Smooth muscle cell (in vitro differentiated cells): ENCODE measurements around the gene SSNA1. TPM values are rescaled to one million over a fixed set of nuclear protein-coding genes. Genes with fewer than 3 reads are reported as not detected.

Source experiments
- DNase-seq: peaks from one replicate; lab custom pipeline; 2025; ENCODE audit not compliant: unreplicated experiment; lab: John Stamatoyannopoulos, UW
- H2AFZ ChIP-seq: fragments of 200-600 bp; sonication (generic); 2 replicates; pipeline ENCODE4 v1.6.0; 2016; ENCODE audit warnings: antibody characterized with exemption, low read depth, mild to moderate bottlenecking
- H3F3A ChIP-seq: fragments of 200-600 bp; sonication (generic); 2 replicates; pipeline ENCODE4 v1.6.0; 2017; ENCODE audit warnings: antibody characterized with exemption, low read depth
- H3K27ac ChIP-seq: fragments of 200-600 bp; sonication (generic); 2 replicates; pipeline ENCODE4 v1.5.1; 2016; ENCODE audit warnings: low read depth, mild to moderate bottlenecking
- H3K27me3 ChIP-seq: fragments of 200-600 bp; sonication (generic); 2 replicates; pipeline ENCODE4 v1.6.1; 2016; ENCODE audit warnings: low read depth, mild to moderate bottlenecking
- H3K36me3 ChIP-seq: fragments of 200-600 bp; sonication (generic); 2 replicates; pipeline ENCODE4 v1.5.1; 2016; ENCODE audit warnings: low read depth
- H3K4me1 ChIP-seq: fragments of 200-600 bp; sonication (generic); 2 replicates; pipeline ENCODE4 v1.5.1; 2016; ENCODE audit warnings: low read depth
- H3K4me2 ChIP-seq: fragments of 200-600 bp; sonication (generic); 2 replicates; pipeline ENCODE4 v1.6.0; 2016; ENCODE audit warnings: mild to moderate bottlenecking
- H3K4me3 ChIP-seq: fragments of 200-600 bp; sonication (generic); 2 replicates; pipeline ENCODE4 v1.5.1; 2016; ENCODE audit warnings: mild to moderate bottlenecking
- H3K79me2 ChIP-seq: fragments of 200-600 bp; sonication (generic); 2 replicates; pipeline ENCODE4 v1.6.0; 2016; ENCODE audit warnings: low read depth, mild to moderate bottlenecking
- H3K9ac ChIP-seq: fragments of 200-600 bp; sonication (generic); 2 replicates; pipeline ENCODE4 v1.6.0; 2016; ENCODE audit warnings: low read depth
- H3K9me3 ChIP-seq: fragments of 200-600 bp; sonication (generic); replicated peaks from 2 replicates; pipeline ENCODE4 v1.5.1; 2016; ENCODE audit warnings: low read depth
- H4K20me1 ChIP-seq: fragments of 200-600 bp; sonication (generic); 2 replicates; pipeline ENCODE4 v1.6.0; 2016; ENCODE audit warnings: low read depth
- CTCF ChIP-seq: fragments of 200-600 bp; sonication (generic); IDR thresholded peaks from 2 replicates; pipeline ENCODE4 v1.5.1; 2017; ENCODE audit warnings: borderline replicate concordance, mild to moderate bottlenecking, antibody characterized with exemption; ENCODE audit not compliant: insufficient read depth, poor library complexity, severe bottlenecking
- WGBS: methylation state at CpG from one replicate; pipeline ENCODE4 v1.1.7; 2016; ENCODE audit warnings: low lambda C conversion rate; 5-methylcytosine and 5-hydroxymethylcytosine counted together
- polyA plus RNA-seq: library from polyadenylated mRNA; unstranded; fragments of >200 nt; fragmentation: Nextera tagmentation; extraction: Ambion mirVana; gene quantifications from 2 replicates; pipeline ENCODE4 v1.2.1, GENCODE V29; 2016
- total RNA-seq: library from RNA; depleted of rRNA; stranded (reverse); fragments of >200 nt; gene quantifications from 2 replicates; pipeline ENCODE4 v1.2.3, GENCODE V29; 2014

SSNA1 gene
- total and polyA plus RNA-seq, 2 experiments from 2014 or later: 69.5 to 84.9 TPM

- peaks cover 15% of the 10 kb centered on the region for H3K4me1 ChIP-seq
- no peak overlapping the region for H3K9ac ChIP-seq
- H3K4me3 ChIP-seq: no peak overlapping the region
- DNase-seq: no peak
- WGBS: 92% methylated on average over 15 of the region's 16 CpGs
- peaks cover 67% of the 10 kb centered on the region for H4K20me1 ChIP-seq
- no peak overlapping the region for H3K27ac ChIP-seq
- H3K9me3 ChIP-seq: no peaks in the 10 kb centered on the region
- no peaks in the 10 kb centered on the region for H3K27me3 ChIP-seq
- no peaks in the 10 kb centered on the region for H3K36me3 ChIP-seq
- H3K79me2 ChIP-seq: peaks cover 52% of the 10 kb centered on the region
- TF ChIP-seq CTCF: no peak
- peaks cover 10% of the 10 kb centered on the region for H3F3A ChIP-seq
- no peak overlapping the region for H2AFZ ChIP-seq
- H3K4me2 ChIP-seq: no peak overlapping the region
Measured at GRCh38 chr9:137194388-137194787, 5.9 kb downstream of the SSNA1 start.

GRCh38 chr9:137194909-137195308, 6.4 kb downstream of the SSNA1 start:
- H3F3A ChIP-seq: peaks cover 5% of the 10 kb centered on the region
- peaks cover 52% of the 10 kb centered on the region for H3K79me2 ChIP-seq
- H3K36me3 ChIP-seq: no peaks in the 10 kb centered on the region
- no peaks in the 10 kb centered on the region for H3K9me3 ChIP-seq
- no peak overlapping the region for H3K4me2 ChIP-seq
- 97% methylated on average over 8 of the region's 10 CpGs for WGBS
- no peak overlapping the region for H3K4me3 ChIP-seq
- H2AFZ ChIP-seq: no peak overlapping the region
- H3K9ac ChIP-seq: no peak overlapping the region
- H3K27me3 ChIP-seq: no peaks in the 10 kb centered on the region
- peaks cover 66% of the 10 kb centered on the region for H4K20me1 ChIP-seq
- H3K27ac ChIP-seq: no peak overlapping the region
- H3K4me1 ChIP-seq: peaks cover 15% of the 10 kb centered on the region
- TF ChIP-seq CTCF: no peak
- no peak for DNase-seq

- Histone ChIP-seq H3K79me2 (peaks cover 45% of the 10 kb centered on the region), H3K9ac (no peak overlapping the region), H3K4me2 (no peak overlapping the region), H4K20me1 (peaks cover 64% of the 10 kb centered on the region), H3K4me1 (peaks cover 15% of the 10 kb centered on the region), H3F3A (no peaks in the 10 kb centered on the region), H3K4me3 (no peak overlapping the region), H3K27me3 (no peaks in the 10 kb centered on the region), H3K36me3 (no peaks in the 10 kb centered on the region), H2AFZ (no peak overlapping the region), H3K9me3 (no peaks in the 10 kb centered on the region), H3K27ac (no peak overlapping the region)
- no peak for DNase-seq
- TF ChIP-seq CTCF: no peak
- WGBS: 94% methylated on average over 21 of the region's 21 CpGs
Measured at GRCh38 chr9:137195525-137196220, 7.2 kb downstream of the SSNA1 start.
